H9 (cell line): ENCODE data around the gene DTNBP1. TPM values are rescaled to one million over a fixed set of nuclear protein-coding genes. Genes with fewer than 3 reads are reported as not detected.

ENCODE experiments used
- DNase-seq: peaks from one replicate; pipeline ENCODE4 v3.0.0-alpha.2; 2017
- H2AFZ ChIP-seq: one replicate; pipeline ENCODE4 v1.6.1; 2013; ENCODE audit warnings: mild to moderate bottlenecking, low read length, control low read depth, moderate library complexity
- H2AK5ac ChIP-seq: 2 replicates; pipeline ENCODE4 v1.6.1; 2013; ENCODE audit warnings: low read length, control low read depth, mixed read lengths; ENCODE audit not compliant: insufficient read length
- H2BK120ac ChIP-seq: one replicate; pipeline ENCODE4 v1.6.1; 2013; ENCODE audit warnings: low read depth, mild to moderate bottlenecking, low read length, control low read depth, inconsistent platforms; ENCODE audit not compliant: poor library complexity, severe bottlenecking
- H2BK12ac ChIP-seq: 2 replicates; pipeline ENCODE4 v1.6.1; 2013; ENCODE audit warnings: low read length, control low read depth, mixed read lengths, low read depth; ENCODE audit not compliant: insufficient read length
- H2BK15ac ChIP-seq: 2 replicates; pipeline ENCODE4 v1.6.1; 2013; ENCODE audit warnings: low read depth, low read length, control low read depth
- H2BK20ac ChIP-seq: one replicate; pipeline ENCODE4 v1.6.1; 2013; ENCODE audit warnings: low read depth, mild to moderate bottlenecking, low read length, control low read depth, inconsistent platforms; ENCODE audit not compliant: poor library complexity, severe bottlenecking
- H2BK5ac ChIP-seq: 2 replicates; pipeline ENCODE4 v1.6.1; 2013; ENCODE audit warnings: low read length, control low read depth, mixed read lengths; ENCODE audit not compliant: insufficient read length
- H3K14ac ChIP-seq: 2 replicates; pipeline ENCODE4 v1.6.1; 2013; ENCODE audit warnings: low read length, control low read depth; ENCODE audit not compliant: insufficient read depth
- H3K18ac ChIP-seq: 2 replicates; pipeline ENCODE4 v1.6.1; 2013; ENCODE audit warnings: low read depth, mild to moderate bottlenecking, mixed read lengths, low read length, control low read depth; ENCODE audit not compliant: insufficient read length
- H3K23ac ChIP-seq: 2 replicates; pipeline ENCODE4 v1.6.1; 2013; ENCODE audit warnings: low read length, control low read depth, mixed read lengths, low read depth; ENCODE audit not compliant: insufficient read length
- H3K23me2 ChIP-seq: 2 replicates; pipeline ENCODE4 v1.6.1; 2013; ENCODE audit warnings: low read depth, mild to moderate bottlenecking, mixed read lengths, low read length, control low read depth; ENCODE audit not compliant: insufficient read length, poor library complexity, severe bottlenecking
- H3K27ac ChIP-seq: 2 replicates; pipeline ENCODE4 v1.5.1; 2013; ENCODE audit warnings: low read length, control low read depth, mixed read lengths, low read depth; ENCODE audit not compliant: insufficient read length
- H3K27me3 ChIP-seq: 2 replicates; pipeline ENCODE4 v1.6.1; 2013; ENCODE audit warnings: low read length, control low read depth, inconsistent platforms; ENCODE audit not compliant: insufficient read depth
- H3K4ac ChIP-seq: 2 replicates; pipeline ENCODE4 v1.6.1; 2013; ENCODE audit warnings: low read depth, mild to moderate bottlenecking, control low read depth, inconsistent platforms, low read length, moderate library complexity
- H3K4me1 ChIP-seq: 2 replicates; pipeline ENCODE4 v1.6.1; 2013; ENCODE audit warnings: low read length, control low read depth, inconsistent platforms; ENCODE audit not compliant: insufficient read depth
- H3K4me2 ChIP-seq: 2 replicates; pipeline ENCODE4 v1.6.1; 2013; ENCODE audit warnings: low read length, control low read depth, mixed read lengths; ENCODE audit not compliant: insufficient read length, insufficient read depth
- H3K56ac ChIP-seq: 2 replicates; pipeline ENCODE4 v1.6.1; 2013; ENCODE audit warnings: low read depth, mild to moderate bottlenecking, mixed read lengths, low read length, control low read depth; ENCODE audit not compliant: insufficient read length
- H3K79me1 ChIP-seq: 2 replicates; pipeline ENCODE4 v1.6.1; 2013; ENCODE audit warnings: low read depth, mild to moderate bottlenecking, moderate library complexity, low read length, control low read depth, inconsistent platforms; ENCODE audit not compliant: insufficient read depth, poor library complexity, severe bottlenecking
- H3K79me2 ChIP-seq: 2 replicates; pipeline ENCODE4 v1.6.1; 2013; ENCODE audit warnings: low read length, control low read depth, inconsistent platforms; ENCODE audit not compliant: insufficient read depth
- H3K9ac ChIP-seq: 2 replicates; pipeline ENCODE4 v1.6.1; 2013; ENCODE audit warnings: low read length, control low read depth, mixed read lengths; ENCODE audit not compliant: insufficient read length; ENCODE audit errors: extremely low read depth
- H3K9me3 ChIP-seq: one replicate; pipeline ENCODE4 v1.6.1; 2013; ENCODE audit warnings: low read depth, low read length, inconsistent platforms; ENCODE audit not compliant: control insufficient read depth
- H3T11ph ChIP-seq: one replicate; pipeline ENCODE4 v1.6.1; 2013; ENCODE audit warnings: mild to moderate bottlenecking, low read length, control low read depth, inconsistent platforms
- H4K20me1 ChIP-seq: one replicate; pipeline ENCODE4 v1.6.1; 2013; ENCODE audit not compliant: control insufficient read depth, insufficient read length, insufficient read depth
- H4K5ac ChIP-seq: 2 replicates; pipeline ENCODE4 v1.6.1; 2013; ENCODE audit warnings: low read depth, mild to moderate bottlenecking, mixed read lengths, low read length, control low read depth; ENCODE audit not compliant: insufficient read length
- H4K8ac ChIP-seq: replicated peaks from 2 replicates; pipeline ENCODE4 v1.6.1; 2013; ENCODE audit warnings: low read length, control low read depth, mixed read lengths, low read depth; ENCODE audit not compliant: insufficient read length
- H4K91ac ChIP-seq: 2 replicates; pipeline ENCODE4 v1.6.1; 2013; ENCODE audit warnings: low read depth, mild to moderate bottlenecking, moderate library complexity, mixed read lengths, low read length, control low read depth; ENCODE audit not compliant: insufficient read length
- H3K27ac Mint-ChIP-seq, 3 experiments: 2 replicates in 2 of 3; 3 replicates in 1 of 3; pipeline ENCODE4 v1.8.0; 2020 to 2021; ENCODE audit warnings: mixed read lengths in 3 of 3, mild to moderate bottlenecking in 1 of 3, moderate library complexity in 1 of 3
- H3K27me3 Mint-ChIP-seq: 2 replicates; pipeline ENCODE4 v1.8.0; 2021; ENCODE audit warnings: low read depth, mild to moderate bottlenecking, moderate library complexity, mixed read lengths
- H3K36me3 Mint-ChIP-seq, 3 experiments: 2 replicates in 2 of 3; 3 replicates in 1 of 3; pipeline ENCODE4 v1.8.0; 2020 to 2021; ENCODE audit warnings: low read depth in 3 of 3, mixed read lengths in 3 of 3; ENCODE audit not compliant: insufficient read depth in 1 of 3
- H3K4me1 Mint-ChIP-seq, 2 experiments: 2 replicates each; pipeline ENCODE4 v1.8.0; 2020; ENCODE audit warnings: mixed read lengths in 2 of 2
- H3K4me3 Mint-ChIP-seq, 2 experiments: 2 replicates in 1 of 2; 3 replicates in 1 of 2; pipeline ENCODE4 v1.8.0; 2020 to 2021; ENCODE audit warnings: mild to moderate bottlenecking in 2 of 2, mixed read lengths in 2 of 2, moderate library complexity in 1 of 2
- H3K9me3 Mint-ChIP-seq, 2 experiments: 2 replicates in 1 of 2; 3 replicates in 1 of 2; pipeline ENCODE4 v1.8.0; 2020; ENCODE audit warnings: mild to moderate bottlenecking in 2 of 2, mixed read lengths in 2 of 2, moderate library complexity in 1 of 2
- CTCF ChIP-seq: fragments of 200-600 bp; sonication (generic); conservative IDR thresholded peaks from 3 replicates; pipeline ENCODE4 v1.8.0; 2021; ENCODE audit warnings: antibody characterized with exemption, mild to moderate bottlenecking
- WGBS: extraction: QIAGEN DNeasy Blood & Tissue Kit; methylation state at CpG from one replicate; pipeline ENCODE4 v1.1.7; 2013; ENCODE audit warnings: missing lambda C conversion rate, low lambda C conversion rate, mixed read lengths; ENCODE audit not compliant: insufficient read length; ENCODE audit errors: extremely low coverage; 5-methylcytosine and 5-hydroxymethylcytosine counted together
- total RNA-seq: library from RNA; stranded (reverse); gene quantifications from 2 replicates; pipeline ENCODE4 v1.2.1, GENCODE V29; 2021

Gene DTNBP1
- total RNA-seq, 1 experiment from 2014 or later: 12.9 TPM

- no peaks in the 10 kb centered on the region for H3K9me3 ChIP-seq
- no peak overlapping the region for H3K14ac ChIP-seq
- no peaks in the 10 kb centered on the region for H3K23me2 ChIP-seq
- H2BK12ac ChIP-seq: no peak overlapping the region
- H3K56ac ChIP-seq: no peak overlapping the region
- Mint-ChIP-seq H3K27ac (peak overlapping the region; percentile 68 to 83 (median 74); a peak in 4 of 7 replicates), H3K36me3 (peaks cover 36 to 53% (median 44%) of the 10 kb centered on the region in 3 experiments), H3K4me1 (peaks cover 71 to 73% of the 10 kb centered on the region in 2 experiments), H3K9me3 (no peaks in the 10 kb centered on the region), H3K27me3 (no peaks in the 10 kb centered on the region; the same call in 1 of the 2 replicates), H3K4me3 (0 out of 5 replicates have a peak overlapping the region, but pooled peaks of 1 of the 2 experiments have one; percentile 8)
- H3K23ac ChIP-seq: no peak overlapping the region
- TF ChIP-seq CTCF: no peak
- peaks cover 12% of the 10 kb centered on the region for H3K79me1 ChIP-seq
- H3K18ac ChIP-seq: no peak overlapping the region
- no peak overlapping the region for H4K91ac ChIP-seq
- H3K79me2 ChIP-seq: peaks cover 37% of the 10 kb centered on the region
- WGBS: no CpG with 5 or more reads among the region's 14 CpGs
- H2BK15ac ChIP-seq: no peak overlapping the region
- no peak overlapping the region for H3T11ph ChIP-seq
- no peaks in the 10 kb centered on the region for H3K27me3 ChIP-seq
- no peak overlapping the region for H2AK5ac ChIP-seq
- no peak overlapping the region for H2BK120ac ChIP-seq
- peak; percentile 31 for DNase-seq
- no peak overlapping the region for H2AFZ ChIP-seq
- H3K9ac ChIP-seq: no peak overlapping the region
- no peaks in the 10 kb centered on the region for H4K20me1 ChIP-seq
- no peak overlapping the region for H3K4me2 ChIP-seq
- H3K4me1 ChIP-seq: peaks cover 37% of the 10 kb centered on the region; the same call in 1 of the 2 replicates
- no peak overlapping the region for H4K8ac ChIP-seq
- no peak overlapping the region for H3K27ac ChIP-seq
- no peak overlapping the region for H3K4ac ChIP-seq
- H2BK5ac ChIP-seq: no peak overlapping the region
- no peak overlapping the region for H2BK20ac ChIP-seq
- no peak overlapping the region for H4K5ac ChIP-seq
Observed at GRCh38 chr6:15489261-15489962, 173.4 kb downstream of the DTNBP1 start.
